ENCODE data around the gene HSD17B2. TPM values are rescaled to one million over a fixed set of nuclear protein-coding genes. Genes with fewer than 3 reads are reported as not detected.

Gene HSD17B2
- total RNA-seq, 1 experiment from 2014 or later, result not detected

- H3K4me1 ChIP-seq (ENCODE audit: control insufficient read depth in 1 of 2, insufficient read depth in 2 of 2, low read length in 2 of 2), result no peaks in the 10 kb centered on the region
- H3K4me3 ChIP-seq (replicated peaks in 1 of 2; ENCODE audit: low read depth in 1 of 2, low read length in 2 of 2), result no peak overlapping the region
- CTCF ChIA-PET, result no interaction called here
- no peak overlapping the region for H2AFZ ChIP-seq (ENCODE audit: low read depth, low read length, poor library complexity, severe bottlenecking)
- no peak overlapping the region for H3K27ac ChIP-seq (ENCODE audit: low read depth, low read length)
- ATAC-seq, result no peak
- intact Hi-C loops (cut with micrococcal nuclease), result no loop called here
- RAD21 ChIA-PET (ENCODE audit: low non-redundant PET in 1 of 2, low total read pairs in 2 of 2, uncharacterized antibody in 2 of 2, unreplicated experiment in 2 of 2), result no interaction called here
- H3K4me2 ChIP-seq (ENCODE audit: low read length), result no peak overlapping the region
- H3K27me3 ChIP-seq (ENCODE audit: insufficient read depth, low read length), result peaks cover 67% of the 10 kb centered on the region
- no TSS peak for BruUV-seq (replicated peaks)
- no peak overlapping the region for H3K9ac ChIP-seq (ENCODE audit: low read length)
- H4K20me1 ChIP-seq (ENCODE audit: insufficient read depth), result no peaks in the 10 kb centered on the region
- no peaks in the 10 kb centered on the region for H3K79me2 ChIP-seq (ENCODE audit: insufficient read depth, low read length)
- H3K9me2 ChIP-seq (ENCODE audit: insufficient read depth), result no peaks in the 10 kb centered on the region
- no peaks in the 10 kb centered on the region for H3K9me3 ChIP-seq (ENCODE audit: control insufficient read depth in 1 of 2, insufficient read depth in 1 of 2, low read depth in 1 of 2, low read length in 2 of 2)
- H3K36me3 ChIP-seq (ENCODE audit: control insufficient read depth in 1 of 2, insufficient read depth in 2 of 2, low read length in 2 of 2), result no peaks in the 10 kb centered on the region
- POLR2A ChIA-PET, result no interaction called here
- TF ChIP-seq RAD21 (IDR thresholded peaks at IDR 0.05; ENCODE audit: low read depth), result no peak
- no peak for TF ChIP-seq ZFX (IDR thresholded peaks at IDR 0.05)
- TF ChIP-seq ZNF274 (IDR thresholded peaks at IDR 0.05; ENCODE audit: low read depth, low read length), result no peak
- TF ChIP-seq YY1 (IDR thresholded peaks at IDR 0.05; ENCODE audit: extremely low read depth, insufficient replicate concordance, low read depth, low read length), result no peak
- TF ChIP-seq ZBTB33 (IDR thresholded peaks at IDR 0.05; ENCODE audit: extremely low read depth, insufficient replicate concordance, low read length), result no peak
- TF ChIP-seq EZH2 (IDR thresholded peaks at IDR 0.05), result no peak
- TF ChIP-seq POLR2AphosphoS5 (IDR thresholded peaks at IDR 0.05; ENCODE audit: low read depth, low read length), result no peak
- no peak for TF ChIP-seq ELF1 (IDR thresholded peaks at IDR 0.05; ENCODE audit: borderline replicate concordance, low read depth)
- no peak for TF ChIP-seq EZH2phosphoT487 (IDR thresholded peaks at IDR 0.05; ENCODE audit: borderline replicate concordance)
- TF ChIP-seq CBX3 (IDR thresholded peaks at IDR 0.05; ENCODE audit: low read depth), result no peak
- no peak for TF ChIP-seq MAX (IDR thresholded peaks at IDR 0.05)
- no peak for TF ChIP-seq EGR1 (IDR thresholded peaks at IDR 0.05; ENCODE audit: low read depth)
- no peak for TF ChIP-seq SP1 (IDR thresholded peaks at IDR 0.05; ENCODE audit: low read depth)
- TF ChIP-seq POLR2A (IDR thresholded peaks at IDR 0.05; ENCODE audit: borderline replicate concordance, extremely low read depth, insufficient read depth, insufficient read length), result no peak
- TF ChIP-seq REST (IDR thresholded peaks at IDR 0.05; ENCODE audit: low read depth), result no peak
- no peak for TF ChIP-seq SRF (IDR thresholded peaks at IDR 0.05; ENCODE audit: low read depth)
- no peak for TF ChIP-seq CEBPB (IDR thresholded peaks at IDR 0.05; ENCODE audit: low read depth)
- TF ChIP-seq FOSL1 (IDR thresholded peaks at IDR 0.05; ENCODE audit: low read depth), result no peak
- no peak for DNase-seq (ENCODE audit: low read depth, low spot score)
These were observed 58.7 kb downstream of the HSD17B2 start for GRCh38 chr16:82093666-82094300.
